Stimulated activated naive B cell treated with anti-CD40 and anti-IgM and Interleukin-4, amounts not matched to agents 10 μg/mL and 1 μg/mL and 100 μg/mL, for 72 hours (primary cell): ENCODE results near the gene CITED1.

Source experiments
- ATAC-seq, 2 donors: fragments of 150-1000 bp; cut with Tn5 transposase; replicated peaks; 2 replicates each; pipeline ENCODE4 v1.10.0; 2021; ENCODE audit warnings: moderate library complexity in 1 of 2
- DNase-seq: peaks from one replicate; pipeline ENCODE4 v3.0.0; 2021
- H3K27ac Mint-ChIP-seq: one replicate; pipeline ENCODE4 v1.8.0; 2022; ENCODE audit warnings: mild to moderate bottlenecking, mixed read lengths
- H3K27me3 Mint-ChIP-seq, 2 donors: one replicate each; pipeline ENCODE4 v1.8.0; 2022; ENCODE audit warnings: mixed read lengths in 2 of 2
- H3K36me3 Mint-ChIP-seq, 2 donors: one replicate each; pipeline ENCODE4 v1.8.0; 2022; ENCODE audit warnings: mixed read lengths in 2 of 2, mild to moderate bottlenecking in 1 of 2
- H3K4me1 Mint-ChIP-seq, 2 donors: one replicate each; pipeline ENCODE4 v1.8.0; 2022; ENCODE audit warnings: mixed read lengths in 2 of 2, mild to moderate bottlenecking in 1 of 2
- H3K4me3 Mint-ChIP-seq, 2 donors: one replicate each; pipeline ENCODE4 v1.8.0; 2022; ENCODE audit warnings: mild to moderate bottlenecking in 2 of 2, mixed read lengths in 2 of 2, moderate library complexity in 1 of 2
- H3K9me3 Mint-ChIP-seq, 2 donors: one replicate each; pipeline ENCODE4 v1.8.0; 2022; ENCODE audit warnings: mixed read lengths in 2 of 2, mild to moderate bottlenecking in 1 of 2

The CITED1 gene

DNA sequence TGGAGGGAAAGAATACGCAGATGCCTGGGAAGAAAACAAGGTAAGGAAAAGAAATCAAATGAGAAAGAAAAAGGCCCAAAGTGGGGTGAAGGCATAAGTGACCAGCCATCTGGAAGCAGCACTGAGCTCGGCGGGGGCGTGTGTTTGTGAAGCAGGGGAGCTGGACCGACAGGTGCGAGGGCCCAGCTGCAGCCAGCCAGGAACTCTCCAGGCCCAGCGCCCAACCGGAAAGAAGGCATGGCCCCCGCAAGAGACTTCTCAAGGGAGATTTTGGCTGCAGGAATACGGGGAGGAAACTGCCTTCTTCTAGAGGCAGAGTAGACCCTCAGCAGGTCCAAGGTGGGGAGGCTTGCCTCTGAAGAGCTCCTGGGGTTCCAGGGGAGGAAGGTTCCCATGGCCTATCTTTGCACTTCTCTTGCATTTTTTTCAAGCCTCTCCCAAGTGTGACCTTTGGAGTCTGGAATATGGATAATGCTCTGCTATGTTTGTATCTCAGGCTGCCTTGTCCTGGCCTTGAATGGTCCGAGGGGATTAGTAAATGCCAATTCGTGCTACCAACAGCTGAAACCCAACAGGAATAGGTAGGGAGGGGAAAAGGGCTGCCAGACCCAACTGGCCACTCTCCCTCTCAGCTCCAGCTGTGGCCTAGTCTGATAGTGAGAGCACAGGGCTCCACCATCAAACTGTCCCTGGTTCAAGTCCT is 10.8 kb upstream of the CITED1 start:
- Mint-ChIP-seq H3K27me3 (peaks cover 6 to 19% of the 10 kb centered on the region in 2 donors), H3K9me3 (no peaks in the 10 kb centered on the region), H3K4me1 (no peaks in the 10 kb centered on the region)

DNA sequence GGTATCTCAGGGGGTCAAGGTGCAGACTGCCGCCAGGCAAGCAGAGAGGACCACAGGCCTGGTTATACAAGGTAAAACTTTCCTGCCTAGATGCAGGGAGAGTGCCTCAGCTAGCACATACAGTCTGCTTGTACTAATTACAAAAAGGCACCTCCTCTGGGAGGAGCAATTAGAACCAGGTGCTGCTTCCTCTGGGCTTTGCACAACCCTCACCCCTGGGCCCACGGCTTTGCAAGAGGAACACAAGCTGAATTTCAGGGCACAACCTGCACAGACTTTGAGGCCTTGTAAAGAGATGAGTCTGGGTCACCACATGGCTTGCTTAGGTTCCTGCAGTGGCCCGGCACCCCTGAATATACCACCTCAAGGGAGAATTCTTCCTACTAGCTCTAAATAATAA is 9.2 kb upstream of the CITED1 start:
- DNase-seq (no peak), ATAC-seq (no peak)
- no peaks in the 10 kb centered on the region for H3K4me1 Mint-ChIP-seq
- no peaks in the 10 kb centered on the region for H3K9me3 Mint-ChIP-seq
- H3K4me3 Mint-ChIP-seq: no peak overlapping the region
- H3K36me3 Mint-ChIP-seq: no peaks in the 10 kb centered on the region
- H3K27me3 Mint-ChIP-seq: peaks cover 6 to 19% of the 10 kb centered on the region in 2 donors
- no peak overlapping the region for H3K27ac Mint-ChIP-seq

More for the DNA sequence above, 10.8 kb upstream of the CITED1 start:
- DNase-seq (no peak), ATAC-seq (no peak)
- H3K27ac Mint-ChIP-seq: no peak overlapping the region
- H3K4me3 Mint-ChIP-seq: no peak overlapping the region
- no peaks in the 10 kb centered on the region for H3K36me3 Mint-ChIP-seq

DNA sequence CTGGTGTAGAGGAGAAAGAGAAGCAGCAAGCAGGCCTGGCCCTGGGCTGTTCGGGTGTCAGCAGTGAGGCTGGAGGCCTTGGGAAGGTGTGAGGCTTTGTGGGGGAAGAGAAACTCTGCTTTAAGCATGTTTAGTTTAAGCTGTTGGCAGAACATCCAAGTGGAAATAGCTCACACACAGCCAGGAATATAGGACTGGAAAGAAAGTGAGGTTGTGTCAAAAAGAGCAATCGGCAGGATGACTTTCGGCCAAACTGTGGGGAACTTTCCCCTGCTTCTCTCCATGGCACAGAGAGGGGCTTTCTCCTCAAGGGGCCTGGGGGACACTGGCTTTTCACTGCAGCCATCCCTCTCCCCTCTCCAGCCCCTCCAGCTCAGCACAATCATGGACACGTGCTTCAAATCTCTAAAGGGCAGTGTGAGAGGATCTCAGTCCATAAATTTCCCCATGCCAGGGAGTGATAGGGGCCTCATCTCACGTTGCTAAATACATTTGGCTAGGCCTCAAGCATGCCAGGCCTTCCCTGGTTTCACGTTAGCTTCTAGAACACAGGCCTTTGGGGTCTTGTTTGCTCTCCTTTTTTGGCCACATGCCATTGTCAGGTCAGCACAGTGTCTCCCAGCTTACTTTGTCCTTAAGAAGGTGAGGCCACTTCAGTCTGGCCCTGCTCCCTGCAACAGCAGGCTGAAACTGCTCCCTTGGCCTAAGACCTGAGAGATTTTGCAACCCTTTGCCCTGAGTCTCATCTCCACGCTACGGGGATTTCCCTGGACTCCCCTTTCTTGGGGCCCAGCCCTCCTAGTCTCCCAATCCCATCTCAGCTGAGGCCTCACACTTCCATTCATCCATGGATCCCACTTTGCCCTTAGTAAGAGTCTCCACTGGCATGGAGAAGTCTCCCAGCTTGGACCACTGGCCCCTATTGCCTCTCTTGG is 8.3 kb upstream of the CITED1 start:
- ATAC-seq: no peak
- H3K4me3 Mint-ChIP-seq: no peak overlapping the region
- no peaks in the 10 kb centered on the region for H3K36me3 Mint-ChIP-seq
- H3K27ac Mint-ChIP-seq: no peak overlapping the region
- no peak for DNase-seq
- no peaks in the 10 kb centered on the region for H3K9me3 Mint-ChIP-seq
- H3K27me3 Mint-ChIP-seq: peaks cover 6 to 24% of the 10 kb centered on the region in 2 donors
- H3K4me1 Mint-ChIP-seq: no peaks in the 10 kb centered on the region

DNA sequence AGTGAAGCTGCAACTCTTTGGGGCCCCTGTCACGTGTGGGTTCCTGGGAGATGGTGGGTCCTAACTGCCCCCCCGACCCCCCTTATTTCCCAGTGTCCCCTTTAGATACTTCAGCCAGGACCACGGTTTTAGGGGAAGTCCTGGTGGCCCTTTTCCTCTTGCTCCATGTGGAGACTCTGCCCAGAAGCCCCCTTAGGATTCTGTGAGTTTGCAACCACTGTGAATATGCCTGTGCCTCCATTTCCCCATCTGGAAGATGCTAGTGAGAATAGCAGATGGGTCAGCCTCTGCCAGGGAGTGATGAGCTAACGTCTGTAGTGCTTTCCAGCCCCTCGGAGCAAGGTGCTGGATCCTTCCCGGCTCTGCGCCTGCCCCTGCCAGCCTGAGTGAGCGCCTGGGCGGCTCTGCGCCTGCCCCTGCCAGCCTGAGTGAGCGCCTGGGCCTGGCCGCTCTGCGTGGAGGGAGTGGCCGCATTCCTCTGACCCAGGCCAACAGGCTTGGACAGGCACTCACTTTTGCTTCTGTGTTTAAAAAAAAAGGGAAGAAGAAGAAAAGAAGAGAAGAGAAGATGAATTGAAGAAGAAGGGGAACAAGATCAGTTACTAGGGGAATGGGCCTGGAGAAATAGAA is 6.7 kb upstream of the CITED1 start:
- peaks cover 16 to 31% of the 10 kb centered on the region in 2 donors for H3K27me3 Mint-ChIP-seq
- ATAC-seq (no peak), DNase-seq (no peak)
- no peaks in the 10 kb centered on the region for H3K36me3 Mint-ChIP-seq
- peaks cover 8 to 13% of the 10 kb centered on the region in 2 donors for H3K4me1 Mint-ChIP-seq
- H3K4me3 Mint-ChIP-seq: no peak overlapping the region
- H3K9me3 Mint-ChIP-seq: no peaks in the 10 kb centered on the region
- H3K27ac Mint-ChIP-seq: no peak overlapping the region

DNA sequence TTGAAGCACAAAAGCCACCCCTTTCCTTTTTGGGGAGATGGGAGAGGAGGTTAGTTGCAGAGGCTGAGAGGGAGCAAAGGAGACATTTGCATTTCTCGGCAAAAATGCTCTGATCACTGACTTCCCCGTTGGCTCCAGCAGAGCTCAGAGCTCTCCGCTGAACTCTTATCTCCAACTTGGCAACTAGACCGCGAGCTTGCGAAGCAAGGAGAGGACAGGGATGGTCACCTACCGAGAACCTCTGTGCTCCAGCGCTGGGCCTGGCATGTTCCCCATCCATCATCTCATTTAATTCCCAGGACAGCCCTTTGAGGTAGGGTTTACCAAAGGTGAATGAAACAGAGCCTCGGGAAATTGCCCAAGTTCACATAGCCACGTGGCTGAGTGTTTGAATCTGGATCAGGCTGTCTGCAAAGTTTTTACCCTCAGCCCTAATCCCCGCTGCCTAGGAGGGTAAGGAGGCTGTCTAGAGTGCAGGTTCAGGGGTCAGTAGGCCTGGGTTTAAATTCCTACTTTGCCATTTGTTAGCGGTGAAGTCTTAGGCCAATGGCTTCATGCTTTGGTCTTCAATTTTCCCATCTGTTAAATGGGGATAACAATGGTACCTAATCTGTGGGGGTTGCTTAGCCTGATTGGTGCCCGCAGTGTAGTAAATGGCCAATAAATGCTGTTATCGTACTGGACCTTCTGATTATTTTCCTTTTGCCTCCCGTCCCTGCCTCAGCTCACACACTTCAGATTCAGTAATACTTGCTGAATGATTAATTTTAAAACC is 3.8 kb upstream of the CITED1 start:
- H3K4me3 Mint-ChIP-seq: peak overlapping the region; percentile 75 to 80
- no peaks in the 10 kb centered on the region for H3K36me3 Mint-ChIP-seq
- H3K4me1 Mint-ChIP-seq: peaks cover 20 to 30% of the 10 kb centered on the region in 2 donors
- no peak for ATAC-seq
- peaks cover 37 to 51% of the 10 kb centered on the region in 2 donors for H3K27me3 Mint-ChIP-seq
- no peak overlapping the region for H3K27ac Mint-ChIP-seq
- H3K9me3 Mint-ChIP-seq: no peaks in the 10 kb centered on the region
- DNase-seq: no peak

DNA sequence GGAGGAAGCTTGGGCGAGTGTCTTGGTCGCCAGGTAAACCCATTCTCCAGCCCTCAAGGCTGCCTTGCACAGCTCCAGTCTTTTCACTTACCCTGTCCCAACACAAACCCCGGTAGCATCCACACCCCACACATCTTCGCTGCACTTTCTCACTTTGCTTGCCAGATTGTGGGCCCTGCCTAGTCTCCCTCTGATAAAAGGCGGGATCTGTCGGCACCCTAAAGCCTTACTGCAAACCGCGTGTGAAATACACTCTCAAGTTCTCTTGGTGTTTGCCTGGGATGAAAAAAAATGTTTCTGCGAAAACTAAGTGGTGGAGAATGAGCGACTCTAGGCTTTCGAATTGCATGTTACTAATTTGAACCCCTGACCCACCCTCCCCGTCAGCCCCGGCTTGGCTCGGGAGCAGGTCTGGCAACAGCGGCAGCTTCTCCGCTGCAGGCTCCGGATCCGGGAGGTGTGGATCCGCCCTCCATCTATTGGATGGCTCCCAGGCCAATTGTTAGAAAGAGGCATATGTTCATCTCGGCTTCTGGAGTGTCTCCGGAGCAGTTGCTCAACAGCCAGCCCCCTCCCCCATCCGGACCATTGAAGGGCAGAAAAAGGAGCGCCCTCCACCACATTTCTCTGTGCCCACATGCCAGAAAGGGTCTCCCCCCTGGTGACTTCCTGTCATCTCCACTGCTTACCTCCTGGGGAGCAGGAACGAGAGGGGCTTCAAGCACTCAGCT is 3.0 kb upstream of the CITED1 start:
- no peaks in the 10 kb centered on the region for H3K36me3 Mint-ChIP-seq
- H3K9me3 Mint-ChIP-seq: no peaks in the 10 kb centered on the region
- peak; percentile 24 for DNase-seq
- no peak overlapping the region for H3K27ac Mint-ChIP-seq
- H3K4me3 Mint-ChIP-seq: peak overlapping the region; percentile 75 to 80
- H3K27me3 Mint-ChIP-seq: peaks cover 41 to 55% of the 10 kb centered on the region in 2 donors
- H3K4me1 Mint-ChIP-seq: peaks cover 20 to 30% of the 10 kb centered on the region in 2 donors
- peak; percentile 47 to 55 for ATAC-seq

DNA sequence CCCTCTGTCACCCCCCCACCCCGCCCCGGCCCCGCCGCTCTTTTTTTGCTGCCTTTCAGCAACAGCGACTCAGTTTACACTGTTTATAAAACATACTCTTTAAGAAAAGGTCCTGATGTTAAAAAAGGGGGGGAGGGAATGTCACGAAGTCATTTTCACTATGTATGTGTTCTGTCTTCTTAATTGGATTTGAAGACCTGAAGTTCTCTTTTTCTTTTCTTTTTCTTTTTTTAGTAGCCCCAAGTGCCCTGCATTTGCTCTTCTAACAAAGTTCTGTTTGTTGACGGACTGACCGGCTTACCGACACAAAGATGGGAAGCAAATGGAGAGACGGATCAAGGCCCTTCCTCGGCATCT is 2.5 kb upstream of the CITED1 start:
- H3K4me1 Mint-ChIP-seq: peaks cover 20 to 30% of the 10 kb centered on the region in 2 donors
- H3K4me3 Mint-ChIP-seq: peak overlapping the region; percentile 75 to 80
- H3K27ac Mint-ChIP-seq: no peak overlapping the region
- H3K9me3 Mint-ChIP-seq: no peaks in the 10 kb centered on the region
- no peaks in the 10 kb centered on the region for H3K36me3 Mint-ChIP-seq
- peaks cover 47 to 56% of the 10 kb centered on the region in 2 donors for H3K27me3 Mint-ChIP-seq
- ATAC-seq (no peak), DNase-seq (no peak)

DNA sequence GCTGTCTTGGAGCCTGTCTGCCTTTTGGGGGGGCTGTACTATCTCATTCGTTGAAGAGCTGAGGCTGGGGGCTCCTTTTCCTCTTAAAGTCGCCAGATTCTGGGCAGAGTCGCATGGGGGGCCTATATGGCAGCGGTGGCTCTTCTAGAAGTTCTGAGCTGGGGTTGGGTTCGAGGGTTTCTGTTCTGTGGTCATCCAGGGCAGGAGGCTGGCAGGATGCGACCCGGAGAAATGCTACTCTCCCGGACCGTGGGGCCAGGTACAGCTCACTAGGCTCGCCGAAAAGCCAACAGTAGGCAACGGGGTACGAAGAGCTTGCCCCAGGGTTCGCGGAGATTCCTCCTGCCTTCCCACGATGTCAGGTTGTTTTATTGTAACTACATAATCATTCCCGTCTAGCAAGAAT is 1.9 kb upstream of the CITED1 start:
- Mint-ChIP-seq H3K9me3 (no peaks in the 10 kb centered on the region), H3K4me1 (peaks cover 20 to 30% of the 10 kb centered on the region in 2 donors), H3K4me3 (peak overlapping the region; percentile 69 to 88), H3K27me3 (peaks cover 49 to 57% of the 10 kb centered on the region in 2 donors), H3K36me3 (no peaks in the 10 kb centered on the region), H3K27ac (no peak overlapping the region)
- DNase-seq (no peak), ATAC-seq (no peak)

DNA sequence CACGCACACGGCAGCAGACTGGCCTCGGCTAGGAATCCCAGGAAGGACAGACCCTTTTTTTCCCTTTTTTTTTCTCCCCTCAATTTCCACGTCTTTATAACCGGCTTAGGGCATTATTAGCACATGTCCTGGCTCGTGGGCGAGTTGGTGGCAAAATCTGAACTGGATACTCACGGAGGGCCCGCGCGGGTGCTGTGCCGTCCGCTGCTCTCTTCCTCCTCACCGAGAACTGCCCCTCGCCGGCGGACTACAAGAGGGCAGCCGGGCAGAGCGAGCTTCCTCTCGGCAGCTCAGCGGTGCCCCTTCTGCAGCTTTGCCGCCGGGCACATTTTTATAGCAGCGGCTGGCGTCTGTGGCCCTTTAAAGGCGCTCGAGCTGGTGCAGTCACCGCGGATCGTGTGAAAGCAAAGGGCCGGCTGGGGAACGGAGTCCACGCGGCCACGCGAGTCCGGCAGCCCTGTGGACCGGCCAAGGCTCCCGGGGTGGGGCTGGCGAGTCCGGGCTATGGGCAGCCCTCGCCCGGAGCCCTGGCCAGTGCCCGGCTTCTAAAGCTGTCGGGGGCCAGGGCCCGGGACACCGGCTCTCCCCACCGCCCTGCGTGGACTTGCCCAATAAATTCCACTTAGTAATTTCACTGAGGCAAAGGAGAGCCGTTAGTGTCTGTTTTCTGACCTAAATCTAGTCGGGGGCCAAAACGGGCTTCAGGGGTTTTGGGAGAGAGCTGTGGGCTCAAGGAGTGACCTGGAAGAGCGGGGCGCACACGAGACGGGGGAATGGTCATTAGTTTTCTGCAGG is 1.3 kb upstream of the CITED1 start:
- no peaks in the 10 kb centered on the region for H3K9me3 Mint-ChIP-seq
- ATAC-seq (peak; percentile 74 to 78), DNase-seq (peak; percentile 19)
- H3K4me1 Mint-ChIP-seq: peaks cover 20 to 30% of the 10 kb centered on the region in 2 donors
- H3K27me3 Mint-ChIP-seq: peaks cover 51 to 57% of the 10 kb centered on the region in 2 donors
- peak overlapping the region; percentile 84 to 88 for H3K4me3 Mint-ChIP-seq
- H3K27ac Mint-ChIP-seq: peak overlapping the region; percentile 52
- H3K36me3 Mint-ChIP-seq: no peaks in the 10 kb centered on the region

DNA sequence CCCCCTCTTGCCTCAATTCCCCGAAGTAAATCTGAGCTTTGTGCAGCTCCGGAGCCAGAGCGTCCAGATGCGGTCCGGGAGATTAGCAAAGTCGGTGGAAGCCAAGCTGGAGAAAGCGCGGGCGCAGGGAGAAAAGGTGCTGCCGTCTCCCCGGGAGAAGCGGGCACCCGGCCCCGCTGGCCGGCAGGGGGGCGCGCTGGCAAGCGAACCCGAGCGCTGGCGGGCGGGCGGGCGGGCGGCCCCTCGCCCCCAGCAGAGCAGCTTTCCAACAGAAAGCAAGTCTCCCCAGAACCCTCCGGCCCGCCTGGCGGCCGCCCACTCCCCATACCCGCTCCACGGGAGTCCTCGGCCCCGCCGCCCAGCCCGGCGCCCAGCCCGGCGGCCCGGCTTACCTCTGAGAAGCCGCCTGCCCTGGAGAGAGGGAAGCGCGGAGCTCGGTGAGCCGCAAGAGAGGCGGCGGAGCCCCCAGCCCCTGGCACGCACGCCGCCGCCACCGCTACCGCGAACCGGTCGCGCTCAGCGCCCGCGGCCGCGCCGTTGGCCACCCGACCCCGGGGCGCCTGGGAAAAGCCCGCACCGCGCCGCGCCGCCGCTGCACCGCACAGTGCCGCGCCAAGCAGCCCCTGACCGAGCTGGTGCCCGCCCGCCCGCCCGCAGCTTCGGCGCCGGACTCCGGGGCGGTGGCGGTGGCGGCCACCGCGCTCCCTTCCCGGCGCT is 529 bp upstream of the CITED1 start:
- peaks cover 57 to 63% of the 10 kb centered on the region in 2 donors for H3K27me3 Mint-ChIP-seq
- DNase-seq (no peak), ATAC-seq (no peak)
- H3K36me3 Mint-ChIP-seq: no peaks in the 10 kb centered on the region
- H3K27ac Mint-ChIP-seq: peak overlapping the region; percentile 92
- H3K4me1 Mint-ChIP-seq: peaks cover 20 to 30% of the 10 kb centered on the region in 2 donors
- no peaks in the 10 kb centered on the region for H3K9me3 Mint-ChIP-seq
- H3K4me3 Mint-ChIP-seq: peak overlapping the region; percentile 83 to 88

DNA sequence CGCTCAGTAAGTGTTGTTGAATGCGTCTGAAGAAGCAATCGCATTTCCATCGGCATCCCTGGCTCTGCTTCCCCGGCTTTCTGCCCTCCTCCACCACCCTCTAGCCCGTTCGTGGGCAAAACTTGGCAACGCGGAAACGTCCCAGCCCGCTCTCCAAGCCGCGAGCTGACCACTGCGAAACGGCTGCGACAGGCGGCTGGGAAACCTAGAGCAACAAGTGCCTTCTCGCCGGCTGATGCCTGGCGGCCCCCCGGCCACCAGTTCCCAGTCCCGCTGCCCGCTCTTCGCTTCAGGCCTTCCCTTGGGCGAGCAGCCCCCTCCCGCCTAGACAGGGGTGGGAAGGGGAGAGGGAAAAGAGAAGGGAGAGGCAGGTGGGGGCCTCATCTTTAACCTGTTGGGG is 837 bp downstream of the CITED1 start:
- H3K27ac Mint-ChIP-seq: no peak overlapping the region
- no peak for DNase-seq
- peak overlapping the region; percentile 83 to 84 for H3K4me3 Mint-ChIP-seq
- H3K36me3 Mint-ChIP-seq: no peaks in the 10 kb centered on the region
- no peaks in the 10 kb centered on the region for H3K9me3 Mint-ChIP-seq
- peaks cover 20 to 30% of the 10 kb centered on the region in 2 donors for H3K4me1 Mint-ChIP-seq
- ATAC-seq: no peak
- peaks cover 67 to 73% of the 10 kb centered on the region in 2 donors for H3K27me3 Mint-ChIP-seq

DNA sequence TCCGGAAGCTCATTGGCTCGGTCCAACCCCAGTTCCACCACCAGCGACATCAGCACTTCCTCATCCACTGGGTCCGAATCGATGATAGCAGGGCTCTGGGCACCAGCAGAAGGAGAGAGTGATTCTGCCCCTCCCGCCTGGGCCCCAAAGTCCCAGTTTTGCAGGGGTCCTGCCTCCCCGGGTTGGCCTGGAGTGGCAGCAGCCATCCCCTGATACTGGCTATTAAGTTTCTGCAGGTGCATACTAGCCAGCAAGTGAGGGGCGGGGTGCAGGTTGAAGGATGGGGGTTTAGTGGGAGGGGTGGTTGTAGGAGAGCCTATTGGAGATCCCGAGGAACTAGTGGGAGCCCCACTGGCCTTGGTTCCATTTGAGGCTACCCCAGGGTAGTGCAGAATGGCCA is 3.9 kb downstream of the CITED1 start:
- ATAC-seq (no peak), DNase-seq (no peak)
- Mint-ChIP-seq H3K27ac (no peak overlapping the region), H3K4me1 (peaks cover 8 to 12% of the 10 kb centered on the region in 2 donors), H3K4me3 (no peak overlapping the region), H3K27me3 (peaks cover 74 to 75% of the 10 kb centered on the region in 2 donors), H3K36me3 (no peaks in the 10 kb centered on the region), H3K9me3 (no peaks in the 10 kb centered on the region)
